ENCODE results near the gene CASTOR1.

Gene CASTOR1

DNA sequence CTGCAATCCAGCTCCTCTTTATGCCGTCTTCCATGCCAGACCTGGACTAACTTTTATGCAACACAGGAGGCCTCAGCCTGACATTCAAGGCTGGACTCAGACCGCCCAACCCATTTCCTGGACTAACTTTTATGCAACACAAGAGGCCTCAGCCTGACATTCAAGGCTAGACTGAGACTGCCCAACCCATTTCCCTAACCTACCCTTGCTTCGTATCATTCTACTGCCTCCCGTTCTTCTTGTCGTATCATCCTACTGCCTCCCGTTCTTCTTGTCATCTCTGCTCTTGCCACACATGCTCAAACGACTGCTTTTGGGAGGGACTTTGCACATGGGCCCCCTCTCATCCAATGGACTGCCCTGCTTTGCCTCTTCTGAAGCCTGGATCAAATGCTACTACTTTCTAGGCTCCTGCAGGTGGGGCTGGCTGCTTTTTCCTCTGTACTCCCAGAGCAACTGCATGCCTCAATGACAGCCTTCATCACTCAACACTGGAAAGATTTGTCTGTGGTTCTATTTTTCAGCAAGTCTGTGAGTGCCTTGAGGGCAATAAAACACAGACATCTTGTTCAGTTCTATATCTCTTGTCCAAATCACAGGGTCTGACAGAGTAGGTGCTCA lies 29.6 kb upstream of the CASTOR1 start:
- no peak for DNase-seq

DNA sequence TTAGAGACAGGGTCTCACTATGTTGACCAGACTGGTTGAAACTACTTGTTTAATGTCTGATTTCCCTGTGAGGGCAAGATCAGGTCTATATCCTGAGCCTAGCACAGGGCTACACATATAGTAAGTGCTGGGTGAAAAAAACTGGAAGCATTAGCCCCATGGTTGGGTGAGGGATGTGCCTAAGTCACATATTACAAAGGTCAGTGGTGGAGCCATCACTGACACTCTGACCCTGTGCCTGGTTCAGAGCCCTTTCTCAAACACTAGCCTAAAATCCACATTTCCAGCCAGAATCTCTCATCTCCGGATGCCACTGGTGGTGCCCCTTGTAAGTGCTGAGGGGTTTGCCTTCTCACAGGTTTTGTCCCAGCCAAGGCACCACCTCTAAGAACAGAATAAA lies 28.5 kb upstream of the CASTOR1 start:
- no peak for DNase-seq

DNA sequence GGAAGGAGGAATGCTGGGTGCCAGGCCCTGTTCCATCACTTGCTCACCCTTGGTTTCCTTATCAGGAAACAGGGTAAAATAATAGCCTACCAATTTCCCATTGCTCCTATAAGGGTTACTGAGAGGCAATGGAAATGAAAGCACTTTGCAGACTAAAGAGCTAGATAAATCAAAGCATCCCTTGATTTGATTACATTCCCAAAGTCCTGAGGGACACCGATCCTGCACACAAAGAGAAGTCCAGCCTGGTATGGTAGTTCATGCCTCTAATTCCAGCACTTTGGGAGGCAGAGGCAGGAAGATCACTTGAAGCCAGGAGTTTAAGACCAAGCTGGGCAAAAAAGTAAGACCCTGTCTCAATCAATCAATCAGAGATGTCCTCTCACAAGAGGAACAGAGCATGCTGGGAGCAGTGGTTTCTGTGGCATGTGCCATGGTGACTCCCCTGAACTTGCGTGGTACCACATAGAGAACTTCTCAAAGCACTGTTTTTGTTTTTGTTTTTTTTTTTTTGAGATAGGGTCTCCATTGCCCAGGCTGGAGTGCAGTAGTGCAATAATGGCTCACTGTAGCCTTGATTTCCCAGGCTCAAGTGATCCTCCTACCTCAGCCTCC lies 26.8 kb upstream of the CASTOR1 start:
- DNase-seq, result no peak

DNA sequence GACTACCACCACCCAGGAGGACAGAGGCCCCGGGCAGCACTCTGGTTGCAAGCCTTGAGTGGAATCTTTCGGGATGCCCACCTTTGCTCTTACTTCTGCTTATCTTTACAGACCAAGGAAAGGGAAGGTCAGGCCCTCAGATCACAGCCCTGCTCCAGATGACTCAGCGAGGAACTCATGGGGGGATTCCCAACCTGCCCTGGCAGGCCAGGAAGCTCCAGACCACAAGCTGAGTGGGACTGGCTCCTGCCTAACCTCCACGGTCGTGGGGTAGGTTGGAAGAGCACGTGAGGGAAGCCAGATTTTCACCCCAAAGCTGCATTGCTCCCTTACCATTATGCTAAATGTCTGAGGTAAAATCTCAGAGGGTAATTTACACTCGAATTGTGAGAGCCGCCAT lies 25.6 kb upstream of the CASTOR1 start:
- no peak for DNase-seq

DNA sequence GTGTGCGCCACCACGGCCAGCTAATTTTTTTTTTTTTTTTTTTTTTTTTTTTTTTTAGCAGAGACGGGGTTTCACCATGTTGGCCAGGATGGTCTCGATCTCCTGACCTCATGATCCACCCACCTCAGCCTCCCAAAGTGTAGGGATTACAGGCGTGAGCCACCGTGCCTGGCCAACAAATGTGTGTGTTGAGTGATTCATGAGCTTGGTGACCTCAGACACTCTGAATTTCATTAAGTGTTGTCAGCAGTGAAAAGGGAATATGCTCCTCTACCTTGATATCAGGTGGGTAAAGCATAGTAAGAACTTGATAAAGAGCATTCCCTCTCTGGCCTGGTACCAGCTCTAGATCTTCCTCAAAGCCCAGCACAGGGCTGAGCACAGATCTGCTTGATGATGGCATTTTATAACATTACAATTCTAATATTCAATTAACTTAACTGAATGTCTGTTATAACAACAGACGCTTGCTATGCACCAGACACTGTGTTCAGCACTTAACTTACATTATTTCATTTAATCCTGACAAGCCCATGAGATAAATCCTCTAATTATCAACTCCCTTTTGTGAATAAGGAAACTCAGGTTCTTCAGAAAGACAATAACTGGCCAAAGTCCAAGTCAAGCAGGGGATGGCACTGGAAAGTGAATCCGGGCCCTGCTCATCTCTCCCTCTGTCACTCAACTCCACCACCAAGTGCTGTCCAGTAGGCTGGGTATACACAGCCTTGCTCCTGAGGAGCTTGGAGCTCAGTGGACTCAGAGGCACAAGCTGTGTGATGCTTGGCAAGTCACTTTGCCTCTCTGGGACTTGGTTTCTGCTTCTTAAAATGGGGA lies 24.4 kb upstream of the CASTOR1 start:
- no peak for DNase-seq

DNA sequence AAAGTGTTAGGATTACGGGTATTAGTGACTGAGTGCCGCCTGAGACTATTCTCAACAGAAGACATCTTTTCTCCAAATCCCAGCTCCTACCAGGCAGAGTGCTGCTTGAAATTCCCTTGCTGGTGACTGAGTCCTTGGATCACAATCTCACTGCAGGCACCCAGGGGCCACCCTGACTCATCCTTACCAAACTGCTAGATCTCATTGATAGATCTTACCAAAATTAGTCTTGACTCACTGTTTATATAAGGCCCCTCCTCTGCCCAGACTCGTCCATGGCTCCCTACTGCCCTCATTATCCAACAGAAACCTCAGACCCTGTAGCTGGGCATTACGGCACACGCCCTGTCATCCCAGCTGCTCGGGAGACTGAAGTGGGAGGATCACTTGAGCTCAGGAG lies 22.7 kb upstream of the CASTOR1 start:
- DNase-seq, result no peak

DNA sequence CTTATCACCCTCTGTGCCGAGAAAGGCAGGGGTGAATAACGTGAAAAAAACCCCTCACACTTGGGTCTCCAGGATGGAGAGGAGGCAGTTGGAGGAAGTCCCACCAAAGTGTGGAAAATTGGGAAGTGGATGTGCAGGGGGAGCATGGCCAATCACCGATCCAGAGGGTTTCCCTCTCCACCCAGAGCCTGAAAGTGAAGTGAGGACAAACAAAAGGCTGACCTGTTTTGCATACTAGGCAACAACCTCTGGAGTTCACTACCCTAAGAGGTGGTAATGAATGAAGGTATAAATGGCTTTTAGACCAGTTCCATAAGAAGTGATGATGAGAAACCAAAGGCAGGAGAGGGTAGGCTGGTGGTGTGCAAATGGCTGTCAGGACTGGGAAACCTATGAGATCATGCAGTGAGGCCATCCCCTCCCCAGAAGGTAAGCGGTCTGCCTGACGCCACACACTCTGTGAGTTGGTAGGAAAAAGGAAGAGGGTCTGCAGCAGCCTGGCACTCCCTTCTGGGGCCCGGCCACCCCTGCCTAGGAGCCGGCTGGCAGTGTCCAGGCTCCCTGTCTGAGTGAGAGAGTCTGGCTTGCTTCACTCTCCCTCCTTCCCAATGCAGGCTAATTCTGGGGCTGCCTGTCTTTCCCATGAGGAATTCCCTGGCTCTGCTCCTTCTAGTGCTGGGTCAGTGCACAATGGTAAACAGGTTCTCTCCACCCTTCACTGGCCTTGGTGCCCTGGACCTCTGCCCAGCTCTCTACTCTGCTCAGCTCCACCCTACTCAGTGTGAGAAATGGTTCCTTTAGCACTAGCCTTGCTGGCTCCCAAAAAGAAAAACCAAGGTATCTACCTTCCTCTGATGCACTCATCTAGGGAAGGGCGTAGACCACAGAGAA lies 21.8 kb upstream of the CASTOR1 start:
- no peak for DNase-seq

DNA sequence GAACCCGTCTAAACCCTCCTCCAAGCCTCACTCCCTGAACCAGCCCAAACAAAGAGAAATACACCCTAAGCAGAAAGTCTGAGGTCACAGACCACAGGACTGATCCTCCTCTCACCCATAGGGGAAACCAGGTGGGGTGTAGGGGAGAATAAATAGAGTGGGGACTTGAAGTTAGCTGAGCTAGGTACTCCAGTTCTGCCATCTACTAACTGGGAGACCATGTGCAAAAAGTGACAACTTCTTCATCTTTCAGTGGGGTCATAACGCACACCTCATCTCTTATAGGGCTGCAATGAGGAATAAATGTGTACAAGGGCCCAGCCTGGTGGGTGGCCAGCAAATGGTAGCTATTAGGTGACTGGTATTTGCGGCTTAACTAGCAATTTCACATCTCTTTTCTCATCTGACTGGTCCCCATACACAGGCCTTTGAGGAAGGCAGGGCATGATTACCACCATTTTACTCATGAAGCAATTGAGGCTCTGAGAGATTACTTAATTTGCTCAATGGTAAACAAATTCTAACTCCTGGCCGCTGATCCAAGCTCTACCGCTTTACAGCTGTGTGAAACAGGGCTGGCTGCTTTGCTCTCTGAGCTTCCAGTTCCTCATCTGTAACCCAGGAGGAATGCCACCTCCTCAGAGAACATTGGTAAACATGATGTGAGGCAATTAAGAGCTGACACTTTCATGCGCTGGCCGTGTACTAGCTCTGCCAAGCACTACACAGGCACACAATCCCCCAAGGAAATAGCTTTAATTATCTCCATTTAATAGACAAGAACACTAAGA lies 20.8 kb upstream of the CASTOR1 start:
- no peak for DNase-seq

DNA sequence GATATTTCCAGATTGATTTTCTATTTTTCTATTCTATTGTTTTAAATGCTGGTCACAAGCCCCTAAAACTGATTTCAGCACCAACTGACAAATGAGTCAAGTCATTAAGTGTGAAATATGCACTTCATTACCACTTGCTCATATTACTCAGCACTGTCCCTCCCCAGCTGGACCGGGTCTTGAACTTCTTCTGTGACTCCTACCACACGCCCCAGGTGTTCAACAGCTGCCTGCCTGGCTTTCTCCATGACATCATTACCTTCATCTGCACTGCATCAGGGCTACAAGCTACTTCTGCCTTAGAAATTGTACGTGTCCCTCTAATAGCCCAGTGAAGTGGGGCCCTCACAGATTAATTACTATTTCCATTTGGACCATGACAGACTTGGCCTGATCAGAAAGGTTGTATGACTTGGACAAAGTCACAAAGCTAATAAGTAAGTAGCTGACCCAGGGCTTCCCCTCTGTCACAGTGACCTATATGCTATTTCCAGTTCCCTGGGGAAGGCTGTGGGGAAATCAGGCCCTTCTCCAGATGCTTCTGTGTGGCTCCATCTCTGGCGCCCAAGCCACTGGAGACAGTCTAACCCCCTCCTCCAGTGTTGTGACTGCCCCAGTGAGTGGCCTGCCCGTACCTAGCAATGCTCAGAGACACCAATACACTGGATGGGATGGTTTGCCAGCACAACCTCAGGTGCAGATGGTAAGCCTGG lies 19.4 kb upstream of the CASTOR1 start:
- no peak for DNase-seq

DNA sequence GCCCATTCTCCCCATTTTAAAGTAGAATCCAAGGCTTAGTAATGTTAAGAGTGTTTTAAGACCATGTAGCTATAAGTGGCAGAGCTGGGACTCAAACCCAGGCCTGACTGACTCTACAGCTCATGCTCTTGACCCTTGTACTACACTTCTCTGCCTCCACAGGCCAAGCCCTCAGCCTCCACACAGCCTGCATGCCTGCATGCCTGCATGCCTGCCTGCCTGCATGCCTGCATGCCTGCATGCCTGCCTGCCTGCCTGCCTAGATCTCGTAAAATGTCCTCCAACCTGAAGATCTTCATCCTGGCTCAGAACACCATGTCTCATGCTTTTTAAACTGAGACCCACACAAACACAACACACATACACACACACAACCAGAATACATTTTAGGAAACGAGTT lies 18.8 kb upstream of the CASTOR1 start:
- no peak for DNase-seq

DNA sequence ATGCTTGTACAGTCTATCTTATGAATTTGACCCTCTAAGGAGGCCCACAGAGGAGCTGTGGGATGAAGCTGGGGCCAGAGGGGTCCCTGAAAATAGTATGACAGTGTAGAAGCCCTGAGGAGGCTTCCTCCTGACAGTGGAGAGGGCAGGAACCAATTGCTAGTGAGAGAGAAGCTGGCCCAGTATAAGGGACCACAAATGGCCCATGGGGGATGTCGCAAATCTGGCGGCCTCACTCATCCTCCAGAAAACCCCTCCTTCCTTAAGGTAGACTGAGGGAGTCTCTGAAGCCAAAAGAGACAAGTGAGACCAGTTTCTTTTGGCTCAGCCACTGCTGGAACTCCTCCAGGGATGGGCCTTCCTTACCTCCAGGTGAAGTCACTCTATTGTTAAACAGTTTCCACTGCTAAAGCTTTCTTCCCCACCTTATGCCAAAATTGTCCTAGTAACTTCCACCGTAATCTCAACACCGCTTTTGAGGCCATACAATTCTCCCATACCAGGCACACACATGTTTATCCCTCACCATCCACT lies 17.8 kb upstream of the CASTOR1 start:
- DNase-seq, result no peak

DNA sequence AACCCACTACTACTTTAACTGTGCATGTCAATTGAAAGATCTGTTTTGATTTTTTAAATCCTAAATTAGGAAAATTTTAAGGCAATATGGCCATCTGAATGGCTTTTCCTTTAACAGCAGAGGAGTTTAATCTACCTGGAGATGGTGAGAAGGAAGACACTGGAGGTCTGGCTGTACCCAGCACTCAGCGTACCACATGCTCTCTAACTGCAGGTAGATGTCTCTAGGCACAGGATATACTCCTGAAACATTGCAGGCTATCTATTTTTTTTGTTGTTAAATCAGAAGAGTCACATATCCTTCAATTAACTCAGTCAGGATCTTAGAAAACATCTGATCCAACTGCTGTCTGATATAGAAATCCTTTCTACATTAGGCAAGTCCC lies 17.3 kb upstream of the CASTOR1 start:
- DNase-seq, result no peak

DNA sequence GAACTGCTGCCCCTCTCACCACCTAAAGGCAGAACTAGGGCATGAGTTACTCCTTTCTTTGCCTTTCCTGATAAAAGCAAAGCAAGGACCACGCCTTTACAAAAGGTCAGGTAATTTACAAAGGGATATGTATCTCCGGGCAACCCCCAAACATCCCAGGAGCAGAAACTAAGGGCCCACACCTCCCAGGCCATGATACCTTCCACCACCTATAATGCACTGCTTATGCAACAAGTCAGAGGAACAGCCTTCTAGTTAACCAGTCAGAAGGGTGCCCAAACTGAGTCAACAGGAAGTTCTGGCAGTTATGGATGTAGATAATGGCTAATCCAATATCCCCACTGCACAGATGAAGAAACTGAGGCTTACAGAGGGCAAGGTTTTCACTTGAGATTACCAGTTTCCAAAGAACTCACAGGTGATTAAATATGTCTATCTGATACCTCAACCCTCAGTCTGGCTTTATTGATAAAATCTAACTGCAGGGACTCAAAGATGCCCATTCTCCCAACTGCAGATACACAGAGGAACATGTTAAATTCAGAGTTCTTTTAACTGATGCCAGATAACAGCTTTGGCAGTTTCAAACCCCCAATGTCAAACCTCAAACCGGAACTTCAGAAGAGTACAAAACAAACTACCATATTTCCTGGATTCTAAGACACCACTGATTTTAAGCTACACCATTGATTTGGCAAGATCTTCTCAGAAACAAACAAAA lies 16.8 kb upstream of the CASTOR1 start:
- DNase-seq, result no peak

DNA sequence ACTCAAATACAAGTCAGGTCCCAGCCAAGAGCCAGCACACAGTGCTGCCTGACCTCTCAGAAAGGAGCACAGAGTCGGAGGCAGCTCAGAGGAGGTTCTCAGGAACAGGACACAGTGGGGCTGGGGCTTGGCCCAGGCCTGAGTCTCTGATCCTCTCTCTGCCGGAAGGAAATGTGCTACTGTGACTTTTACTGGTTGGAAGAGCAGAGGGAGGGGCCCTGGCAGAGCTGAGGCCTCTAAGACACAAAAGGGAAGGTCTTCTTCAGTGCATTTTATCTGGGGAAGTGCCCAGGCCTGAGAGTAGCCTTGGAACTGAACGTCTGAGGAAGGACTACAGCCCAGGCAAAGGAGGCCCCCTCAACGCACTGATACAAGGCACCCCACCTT lies 16.2 kb upstream of the CASTOR1 start:
- no peak for DNase-seq

DNA sequence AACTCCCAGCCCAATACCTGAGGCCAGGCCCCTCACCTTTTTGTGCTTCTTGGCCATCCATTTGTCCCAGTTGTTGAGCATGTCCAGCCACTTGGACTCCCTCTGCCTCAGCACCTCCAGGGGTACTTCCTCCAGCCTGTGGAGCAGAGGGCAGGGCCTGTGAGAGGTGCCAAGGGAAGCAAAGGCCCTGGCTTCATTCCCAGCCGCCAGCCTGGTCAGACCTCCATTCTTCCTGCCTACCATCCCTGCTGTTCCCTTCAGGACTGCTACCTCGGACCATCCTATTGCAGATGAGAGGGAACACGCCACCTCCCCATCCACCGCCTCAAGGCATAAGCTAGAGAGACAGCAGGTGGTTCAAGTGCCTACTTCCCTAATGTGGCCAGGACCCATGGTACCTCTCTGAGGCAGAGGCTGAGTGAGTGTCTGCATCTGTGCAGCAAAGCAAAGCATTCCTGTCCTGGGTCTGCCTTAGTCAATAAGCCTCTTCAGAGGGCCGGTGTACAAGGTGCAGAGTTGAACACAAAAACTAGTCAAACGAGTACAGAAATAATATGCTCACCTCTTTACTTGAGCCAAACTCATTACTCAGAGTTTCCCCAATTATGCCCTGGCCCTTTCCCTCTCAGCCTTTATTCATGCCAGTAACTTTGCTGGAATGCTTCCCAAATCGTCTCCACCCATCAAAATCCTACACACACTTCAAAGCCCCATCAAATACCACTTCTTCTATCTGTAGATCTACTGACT lies 15.4 kb upstream of the CASTOR1 start:
- no peak for DNase-seq

DNA sequence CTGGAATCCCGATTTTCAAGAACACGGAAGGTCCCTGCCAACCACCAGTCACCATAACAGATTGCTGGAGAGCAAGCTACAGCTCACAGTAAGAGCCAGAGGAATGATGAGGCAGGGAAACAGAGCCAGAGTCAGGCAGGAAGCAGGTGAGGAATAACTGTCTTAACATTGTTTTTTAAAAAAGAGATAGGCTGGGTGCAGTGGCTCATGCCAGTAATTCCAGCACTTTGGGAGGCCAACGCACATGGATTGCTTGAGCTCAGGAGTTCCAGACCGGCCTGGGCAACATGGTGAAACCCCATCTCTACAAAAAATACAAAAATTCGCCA lies 13.5 kb upstream of the CASTOR1 start:
- no peak for DNase-seq

DNA sequence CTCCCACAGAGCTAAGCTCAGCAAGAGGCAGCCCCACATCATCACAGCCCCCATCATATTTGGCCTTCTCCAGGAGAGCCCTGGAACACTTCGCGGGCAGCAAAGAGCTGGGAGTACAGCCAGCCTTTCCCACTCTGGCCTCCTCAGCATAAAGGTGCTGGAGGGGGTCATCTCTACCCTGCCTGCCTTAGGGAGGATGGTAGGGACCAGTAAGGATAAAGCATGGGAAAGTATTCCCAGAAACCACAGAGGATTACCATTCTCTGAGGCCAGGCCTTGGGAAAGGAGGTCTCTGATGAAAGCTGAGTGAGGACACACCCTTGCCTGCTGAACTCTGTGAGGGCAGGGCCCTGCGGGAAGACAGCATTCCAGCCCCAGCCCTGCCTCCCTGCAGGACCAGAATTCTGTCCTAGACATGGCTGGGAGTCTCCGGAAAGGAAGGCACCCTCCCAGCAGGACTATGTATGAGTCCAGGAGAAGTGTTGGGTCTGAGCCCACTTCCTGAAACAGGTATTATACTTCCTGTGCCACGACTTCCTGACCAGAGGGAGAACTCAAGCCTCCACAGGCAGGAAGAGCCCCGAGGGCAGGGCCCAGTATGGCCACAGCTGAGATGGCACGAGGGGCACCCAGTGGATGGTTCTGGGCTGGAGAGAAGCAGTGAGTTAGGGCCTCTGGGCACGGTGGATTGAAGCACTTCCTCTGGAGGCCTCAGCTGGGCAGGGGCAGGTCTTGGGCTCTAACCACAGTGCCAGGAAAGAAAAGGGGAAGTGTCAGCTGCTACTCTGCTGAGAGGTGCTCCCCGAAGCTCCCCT lies 12.9 kb upstream of the CASTOR1 start:
- DNase-seq, result no peak

DNA sequence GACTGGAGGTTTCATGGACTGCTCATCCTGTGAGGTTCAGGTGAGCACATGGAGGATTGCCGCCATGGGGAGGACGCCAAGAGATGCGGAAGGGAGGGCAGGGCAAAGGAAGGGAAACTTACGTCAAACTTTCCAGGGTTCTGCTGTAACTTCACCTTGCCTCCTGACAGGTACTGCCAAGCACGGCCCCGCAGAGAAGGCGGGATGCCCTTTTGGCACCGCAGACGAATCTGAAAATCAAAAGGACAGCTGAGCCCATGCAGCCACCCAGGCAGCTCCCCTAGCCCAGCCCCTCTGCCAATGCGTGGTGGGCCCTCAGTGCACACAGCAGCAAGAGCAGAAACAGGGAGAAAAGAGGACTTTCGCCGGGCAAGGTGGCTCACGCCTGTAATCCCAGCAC lies 10.0 kb upstream of the CASTOR1 start:
- DNase-seq, result no peak

DNA sequence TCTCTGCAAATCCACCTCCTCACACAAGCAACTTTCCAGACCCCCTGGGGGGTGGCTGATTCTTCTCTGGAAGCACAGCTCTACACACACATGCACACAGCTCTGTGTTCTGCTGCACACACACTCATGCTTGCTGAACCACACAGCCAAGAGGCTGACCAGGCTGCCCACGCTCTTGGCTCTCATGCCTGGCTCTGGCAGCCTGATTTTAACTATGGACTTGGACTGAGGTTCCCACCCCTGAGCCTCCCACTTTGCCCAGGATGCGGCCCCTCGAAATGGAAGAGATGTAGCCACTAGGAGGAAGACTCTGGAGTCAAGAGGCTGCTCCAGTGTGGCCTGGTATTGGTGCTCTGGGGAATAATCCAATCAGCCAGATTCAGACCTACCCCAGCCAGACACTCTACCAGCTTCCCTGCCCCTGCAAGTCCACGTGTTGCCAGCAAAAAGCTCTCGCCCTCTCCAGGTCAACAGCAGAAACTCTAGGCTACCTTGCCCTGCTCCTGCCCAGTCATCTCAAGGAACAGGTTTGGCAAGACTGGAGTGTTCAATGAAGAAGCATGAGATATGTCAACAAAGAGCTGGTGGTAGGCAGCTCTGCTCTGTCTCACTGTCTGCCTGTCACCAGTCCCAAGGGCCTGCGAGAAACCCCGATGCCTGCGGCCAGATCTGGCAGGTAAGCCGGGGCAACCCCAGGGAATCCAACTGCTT lies 8.8 kb upstream of the CASTOR1 start:
- no peak for DNase-seq
